Gastrocnemius medialis (tissue), 4 donors: ENCODE measurements around the gene TNRC6B.

Experiments used
- CTCF ChIP-seq, 5 experiments: fragments of 450-650 bp in 3 of 5; fragments of 200-600 bp in 2 of 5; sonication (generic) in 2 of 5; IDR thresholded peaks in 4 of 5; conservative IDR thresholded peaks in 1 of 5; 1 replicate in 4 of 5; 2 replicates in 1 of 5; pipeline ENCODE4 v1.5.1; 2016 to 2019; ENCODE audit warnings: antibody characterized with exemption in 5 of 5, mild to moderate bottlenecking in 3 of 5, moderate library complexity in 3 of 5
- POLR2A ChIP-seq, 2 donors: fragments of 450-650 bp; IDR thresholded peaks; one replicate each; pipeline ENCODE4 v1.6.1; 2017; ENCODE audit warnings: antibody characterized with exemption in 2 of 2, mild to moderate bottlenecking in 2 of 2, moderate library complexity in 2 of 2

GRCh38 chr22:40363059-40363458 is 185.3 kb downstream of the TNRC6B start:
- TF ChIP-seq CTCF (IDR thresholded peaks at IDR 0.05 in 4 of 5, conservative IDR thresholded peaks at IDR 0.05 in 1 of 5) (no peak), POLR2A (IDR thresholded peaks at IDR 0.05) (no peak)
